Gastroesophageal sphincter (tissue), 4 donors: ENCODE measurements around the gene KCTD15. TPM values are rescaled to one million over a fixed set of nuclear protein-coding genes. Genes with fewer than 3 reads are reported as not detected.

Source experiments
- ATAC-seq: fragments of 150-250 bp; one replicate; pipeline ENCODE4 v1.9.1; 2016; ENCODE audit warnings: mild to moderate bottlenecking, moderate library complexity
- H3K27ac ChIP-seq, 4 donors: fragments of 200-600 bp; sonication (generic) in 3 of 4; 1 replicate in 3 of 4; 2 replicates in 1 of 4; pipeline ENCODE4 v1.5.1; 2016 to 2019
- H3K27me3 ChIP-seq: fragments of 200-600 bp; sonication (generic); one replicate; pipeline ENCODE4 v1.5.1; 2019
- H3K36me3 ChIP-seq, 2 donors: fragments of 200-600 bp; sonication (generic); one replicate each; pipeline ENCODE4 v1.5.1; 2019; ENCODE audit warnings: control low read depth in 1 of 2
- H3K4me1 ChIP-seq, 3 donors: fragments of 200-600 bp; sonication (generic); 1 replicate in 2 of 3; 2 replicates in 1 of 3; pipeline ENCODE4 v1.5.1; 2016 to 2019; ENCODE audit warnings: control low read depth in 2 of 3
- H3K4me3 ChIP-seq, 2 donors: fragments of 200-600 bp; sonication (generic); one replicate each; pipeline ENCODE4 v1.5.1; 2019; ENCODE audit warnings: mild to moderate bottlenecking in 1 of 2, moderate library complexity in 1 of 2
- H3K9me3 ChIP-seq, 3 donors: fragments of 200-600 bp; sonication (generic); one replicate each; pipeline ENCODE4 v1.5.1; 2017 to 2019; ENCODE audit warnings: control low read depth in 2 of 3
- EP300 ChIP-seq: sonication (generic); formaldehyde crosslinking; IDR thresholded peaks from one replicate; pipeline ENCODE4 v1.6.1; 2017; ENCODE audit warnings: antibody characterized with exemption, mild to moderate bottlenecking
- POLR2A ChIP-seq, 2 donors: fragments of 450-650 bp; IDR thresholded peaks; one replicate each; pipeline ENCODE4 v1.6.1; 2017; ENCODE audit warnings: antibody characterized with exemption in 2 of 2, mild to moderate bottlenecking in 2 of 2, moderate library complexity in 1 of 2
- POLR2AphosphoS5 ChIP-seq: sonication (generic); formaldehyde crosslinking; IDR thresholded peaks from one replicate; pipeline ENCODE4 v1.6.1; 2017; ENCODE audit warnings: antibody characterized with exemption
- WGBS, 2 donors: methylation state at CpG; one replicate each; pipeline ENCODE4 v1.1.5; 2018; ENCODE audit warnings: low coverage in 1 of 2; 5-methylcytosine and 5-hydroxymethylcytosine counted together
- total RNA-seq, 4 donors: library from RNA; depleted of rRNA; stranded (reverse); fragments of >200 nt; gene quantifications; one replicate each; pipeline ENCODE4 v1.1.0, GENCODE V29; 2016
- TF ChIP-seq, protein P1 (sequence below), 4 experiments: fragments of 200-600 bp in 2 of 4; fragments of 450-650 bp in 2 of 4; sonication (generic) in 1 of 4; IDR thresholded peaks; one replicate each; pipeline ENCODE4 v1.5.1; 2017 to 2019; ENCODE audit warnings: antibody characterized with exemption in 4 of 4, mild to moderate bottlenecking in 2 of 4, moderate library complexity in 2 of 4

The KCTD15 gene
- total RNA-seq, 4 donors from 2014 or later: 62.3 to 148 (median 84.3) TPM

DNA sequence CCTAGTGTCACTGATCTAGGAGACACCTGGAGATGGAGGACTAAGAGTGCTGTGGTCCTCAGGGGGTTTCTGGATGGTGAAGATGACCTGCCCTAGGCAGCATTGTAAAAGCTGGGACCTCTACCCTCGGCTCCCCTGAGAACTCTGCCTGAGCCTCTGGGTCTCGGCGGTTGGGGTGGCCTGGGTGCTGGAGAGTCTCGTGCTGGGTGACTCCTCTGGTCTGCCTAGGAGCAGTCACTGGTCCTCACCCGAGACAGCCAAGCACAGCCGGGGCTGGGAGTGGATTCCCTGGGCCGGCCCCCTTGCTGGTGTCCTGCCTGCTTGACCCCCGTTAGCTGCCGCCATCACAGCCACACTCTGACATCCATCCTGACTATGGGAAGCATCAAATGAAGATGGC, 6.7 kb downstream of the KCTD15 start:
- WGBS, 2 donors: no CpG with 5 or more reads among the region's 9 CpGs
- no peaks in the 10 kb centered on the region for H3K27me3 ChIP-seq
- TF ChIP-seq POLR2AphosphoS5: no peak
- no peak for TF ChIP-seq POLR2A (IDR thresholded peaks at IDR 0.05)
- ATAC-seq: no peak
- H3K36me3 ChIP-seq: peaks cover 0 to 79% of the 10 kb centered on the region in 2 donors
- no peaks in the 10 kb centered on the region for H3K9me3 ChIP-seq
- peak overlapping the region; percentile 27 to 83 (median 80) for H3K27ac ChIP-seq
- no peak overlapping the region for H3K4me3 ChIP-seq
- H3K4me1 ChIP-seq: peaks cover 0 to 84% (median 7%) of the 10 kb centered on the region in 3 donors

GRCh38 chr19:33804021-33804799, 7.5 kb downstream of the KCTD15 start:
- peaks cover 0 to 75% (median 7%) of the 10 kb centered on the region in 3 donors for H3K4me1 ChIP-seq
- H3K36me3 ChIP-seq: peaks cover 0 to 87% of the 10 kb centered on the region in 2 donors
- TF ChIP-seq EP300 (no peak), POLR2AphosphoS5 (peak; percentile 51)

GRCh38 chr19:33805313-33805712, 8.6 kb downstream of the KCTD15 start:
- TF ChIP-seq POLR2AphosphoS5: no peak
- TF ChIP-seq EP300: no peak
- no peak for TF ChIP-seq POLR2A (IDR thresholded peaks at IDR 0.05)
- TF ChIP-seq, protein P1, sequence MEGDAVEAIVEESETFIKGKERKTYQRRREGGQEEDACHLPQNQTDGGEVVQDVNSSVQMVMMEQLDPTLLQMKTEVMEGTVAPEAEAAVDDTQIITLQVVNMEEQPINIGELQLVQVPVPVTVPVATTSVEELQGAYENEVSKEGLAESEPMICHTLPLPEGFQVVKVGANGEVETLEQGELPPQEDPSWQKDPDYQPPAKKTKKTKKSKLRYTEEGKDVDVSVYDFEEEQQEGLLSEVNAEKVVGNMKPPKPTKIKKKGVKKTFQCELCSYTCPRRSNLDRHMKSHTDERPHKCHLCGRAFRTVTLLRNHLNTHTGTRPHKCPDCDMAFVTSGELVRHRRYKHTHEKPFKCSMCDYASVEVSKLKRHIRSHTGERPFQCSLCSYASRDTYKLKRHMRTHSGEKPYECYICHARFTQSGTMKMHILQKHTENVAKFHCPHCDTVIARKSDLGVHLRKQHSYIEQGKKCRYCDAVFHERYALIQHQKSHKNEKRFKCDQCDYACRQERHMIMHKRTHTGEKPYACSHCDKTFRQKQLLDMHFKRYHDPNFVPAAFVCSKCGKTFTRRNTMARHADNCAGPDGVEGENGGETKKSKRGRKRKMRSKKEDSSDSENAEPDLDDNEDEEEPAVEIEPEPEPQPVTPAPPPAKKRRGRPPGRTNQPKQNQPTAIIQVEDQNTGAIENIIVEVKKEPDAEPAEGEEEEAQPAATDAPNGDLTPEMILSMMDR (IDR thresholded peaks at IDR 0.05): no peak
- Histone ChIP-seq H3K4me1 (peaks cover 0 to 64% (median 7%) of the 10 kb centered on the region in 3 donors), H3K27me3 (no peaks in the 10 kb centered on the region), H3K9me3 (no peaks in the 10 kb centered on the region), H3K27ac (peak overlapping the region in 1 of 4 donors; percentile 81), H3K36me3 (peaks cover 0 to 96% of the 10 kb centered on the region in 2 donors), H3K4me3 (no peak overlapping the region)
- ATAC-seq: no peak
- 80% methylated on average over 1 of the region's 3 CpGs; no CpG with 5 or more reads in 1 of the 2 donors for WGBS, 2 donors

More at GRCh38 chr19:33804021-33804799, 7.5 kb downstream of the KCTD15 start:
- 73% methylated on average over 3 of the region's 10 CpGs; no CpG with 5 or more reads in 1 of the 2 donors for WGBS, 2 donors
- Histone ChIP-seq H3K27ac (peak overlapping the region; percentile 27 to 83 (median 80)), H3K27me3 (no peaks in the 10 kb centered on the region), H3K9me3 (no peaks in the 10 kb centered on the region), H3K4me3 (no peak overlapping the region)
- peak; percentile 90 for ATAC-seq

DNA sequence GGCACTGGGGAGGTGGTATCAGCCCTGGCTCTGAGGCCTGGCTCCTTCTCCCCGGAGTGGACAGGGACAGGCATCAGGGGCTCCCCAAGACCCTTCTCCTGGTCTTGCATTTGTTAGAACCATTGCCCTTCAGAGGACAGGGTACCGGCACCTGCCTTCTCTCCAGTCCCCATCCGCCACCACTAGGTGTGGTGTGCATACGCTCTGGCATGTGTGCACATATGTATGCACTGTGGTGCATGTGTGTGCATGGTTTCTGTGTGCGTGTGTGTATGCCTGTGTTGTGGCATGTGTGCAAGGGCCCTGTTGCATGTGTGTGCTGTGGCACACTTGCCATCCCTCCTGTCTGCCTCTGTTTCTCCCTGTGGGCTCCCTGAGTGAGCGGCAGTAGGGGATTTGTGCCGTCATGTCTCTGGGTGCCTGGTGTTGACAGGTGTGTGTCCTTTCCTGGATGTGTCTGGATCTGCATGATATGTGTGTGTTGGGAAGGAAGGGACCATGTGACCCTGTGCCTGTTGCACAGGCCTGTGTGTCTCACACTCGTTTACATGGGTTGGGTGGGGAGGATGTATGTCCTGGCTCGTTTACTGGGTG, 9.3 kb downstream of the KCTD15 start:
- peak overlapping the region in 1 of 4 donors; percentile 1 for H3K27ac ChIP-seq
- 34% methylated on average over 2 of the region's 9 CpGs; no CpG with 5 or more reads in 1 of the 2 donors for WGBS, 2 donors

DNA sequence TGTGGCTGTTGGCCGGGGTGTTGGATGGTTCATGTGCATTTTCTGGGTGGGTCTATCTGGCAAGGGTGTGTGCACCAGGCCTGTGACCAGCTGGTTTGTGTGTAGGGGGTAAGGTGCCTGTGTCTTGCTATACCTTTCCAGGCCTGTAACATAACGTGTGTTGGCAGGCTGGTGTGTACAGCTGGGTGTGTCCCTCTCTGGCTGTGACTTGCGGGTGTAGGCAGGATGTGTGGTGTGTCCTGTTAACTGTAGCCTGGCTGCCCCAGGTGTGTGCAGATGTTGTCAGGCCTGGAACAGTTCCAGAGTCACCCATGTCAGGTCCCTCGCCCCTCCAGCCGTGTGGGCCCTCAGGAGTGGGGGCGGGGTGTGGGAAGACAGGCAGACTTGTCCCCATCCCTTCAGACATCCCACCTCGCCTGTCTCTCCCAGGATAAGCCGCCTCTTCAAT, 9.8 kb downstream of the KCTD15 start:
- Histone ChIP-seq H3K36me3 (peaks cover 0 to 96% of the 10 kb centered on the region in 2 donors), H3K27ac (peak overlapping the region in 1 of 4 donors; percentile 1), H3K27me3 (no peaks in the 10 kb centered on the region), H3K4me1 (peaks cover 0 to 53% (median 7%) of the 10 kb centered on the region in 3 donors), H3K4me3 (no peak overlapping the region), H3K9me3 (no peaks in the 10 kb centered on the region)
- no peak for ATAC-seq
- TF ChIP-seq EP300 (no peak), POLR2AphosphoS5 (no peak), POLR2A (IDR thresholded peaks at IDR 0.05) (no peak)
- TF ChIP-seq, protein P1 (IDR thresholded peaks at IDR 0.05): no peak
- 31 to 43% methylated on average over 2 to 4 of the region's 8 CpGs for WGBS, 2 donors

More for the DNA sequence above, 9.3 kb downstream of the KCTD15 start:
- Histone ChIP-seq H3K4me1 (peaks cover 0 to 58% (median 7%) of the 10 kb centered on the region in 3 donors), H3K9me3 (no peaks in the 10 kb centered on the region), H3K36me3 (peaks cover 0 to 96% of the 10 kb centered on the region in 2 donors), H3K27me3 (no peaks in the 10 kb centered on the region), H3K4me3 (no peak overlapping the region)
- no peak for TF ChIP-seq POLR2A (IDR thresholded peaks at IDR 0.05)
- no peak for TF ChIP-seq EP300
- TF ChIP-seq, protein P1 (IDR thresholded peaks at IDR 0.05): no peak
- no peak for TF ChIP-seq POLR2AphosphoS5
- no peak for ATAC-seq
